Calu3 (cell line): ENCODE results near the gene HNRNPC. TPM values are rescaled to one million over a fixed set of nuclear protein-coding genes. Genes with fewer than 3 reads are reported as not detected.

Experiments used
- BruUV-seq: library from RNA; stranded (reverse); fragments of 400-500 nt; replicated peaks from 2 replicates; lab custom pipeline; 2021; lab: Mats Ljungman, UMichigan
- CTCF ChIA-PET: fragments of 300-600 bp; sonication (Branson Sonifier 250); formaldehyde crosslinking; loops from one replicate; lab custom pipeline; 2022; ENCODE audit warnings: antibody characterized with exemption; lab: Charles Lee
- DNase-seq: peaks from one replicate; pipeline ENCODE4 v3.0.0; 2022
- H3K27ac Mint-ChIP-seq: one replicate; pipeline ENCODE4 v1.8.0; 2022; ENCODE audit warnings: mixed read lengths; ENCODE audit not compliant: unreplicated experiment
- H3K27me3 Mint-ChIP-seq: one replicate; pipeline ENCODE4 v1.8.0; 2022; ENCODE audit warnings: mixed read lengths; ENCODE audit not compliant: unreplicated experiment
- H3K36me3 Mint-ChIP-seq: one replicate; pipeline ENCODE4 v1.8.0; 2022; ENCODE audit warnings: mild to moderate bottlenecking, moderate library complexity, mixed read lengths; ENCODE audit not compliant: insufficient read depth, unreplicated experiment
- H3K4me1 Mint-ChIP-seq: one replicate; pipeline ENCODE4 v1.8.0; 2022; ENCODE audit warnings: mild to moderate bottlenecking, low read depth, mixed read lengths; ENCODE audit not compliant: unreplicated experiment
- H3K4me3 Mint-ChIP-seq: one replicate; pipeline ENCODE4 v1.8.0; 2022; ENCODE audit warnings: mild to moderate bottlenecking, low read depth, moderate library complexity, mixed read lengths; ENCODE audit not compliant: unreplicated experiment
- H3K9me3 Mint-ChIP-seq: one replicate; pipeline ENCODE4 v1.8.0; 2022; ENCODE audit warnings: low read depth, mixed read lengths; ENCODE audit not compliant: unreplicated experiment
- intact Hi-C: fragments of 100-400 bp; cut with micrococcal nuclease; formaldehyde crosslinking; loops from one replicate; pipeline ENCODE4 v1.10.0; 2022; ENCODE audit not compliant: unreplicated experiment
- total RNA-seq: library from RNA; stranded (reverse); gene quantifications from 2 replicates; pipeline ENCODE4 v1.2.3, GENCODE V29; 2022
- TF ChIP-seq, protein P1 (sequence below): fragments of 200-600 bp; IDR thresholded peaks from one replicate; pipeline ENCODE4 v1.8.0; 2022; ENCODE audit warnings: antibody characterized with exemption; ENCODE audit not compliant: unreplicated experiment

The HNRNPC gene
- total RNA-seq, 1 experiment from 2014 or later: 476 TPM

DNA sequence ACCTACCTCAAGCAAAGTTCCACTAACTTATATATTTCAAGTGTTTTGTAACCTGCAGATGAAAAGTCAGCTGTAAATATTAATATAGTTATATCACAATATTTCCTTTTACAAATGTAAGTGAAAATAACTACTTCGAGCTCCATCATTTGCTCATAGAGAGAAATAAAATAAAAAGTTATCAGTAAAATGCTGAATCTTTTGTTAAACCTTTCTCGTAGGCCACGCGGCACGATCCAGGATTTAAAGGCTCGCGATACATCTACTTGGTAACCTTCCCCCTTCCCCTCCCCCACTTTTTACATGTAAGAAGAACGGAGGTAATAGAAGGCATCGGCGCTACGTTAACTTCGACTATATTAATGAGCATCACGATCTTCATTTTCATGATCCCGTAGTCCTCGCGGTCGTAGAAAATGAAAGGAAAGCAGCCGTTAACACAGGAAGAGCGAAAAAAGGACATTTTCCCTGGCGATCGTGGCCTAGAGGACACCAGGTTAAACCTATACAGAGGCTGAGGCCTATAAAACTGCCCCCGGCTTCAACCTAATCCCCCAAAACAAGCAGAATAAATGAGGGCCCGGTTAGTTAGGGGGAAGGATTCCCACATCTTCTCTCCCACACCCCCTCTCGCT, 508 bp downstream of the HNRNPC start:
- H3K36me3 Mint-ChIP-seq: peaks cover 66% of the 10 kb centered on the region
- peak overlapping the region; percentile 93 for H3K4me3 Mint-ChIP-seq
- H3K27me3 Mint-ChIP-seq: no peaks in the 10 kb centered on the region
- TF ChIP-seq, protein P1, sequence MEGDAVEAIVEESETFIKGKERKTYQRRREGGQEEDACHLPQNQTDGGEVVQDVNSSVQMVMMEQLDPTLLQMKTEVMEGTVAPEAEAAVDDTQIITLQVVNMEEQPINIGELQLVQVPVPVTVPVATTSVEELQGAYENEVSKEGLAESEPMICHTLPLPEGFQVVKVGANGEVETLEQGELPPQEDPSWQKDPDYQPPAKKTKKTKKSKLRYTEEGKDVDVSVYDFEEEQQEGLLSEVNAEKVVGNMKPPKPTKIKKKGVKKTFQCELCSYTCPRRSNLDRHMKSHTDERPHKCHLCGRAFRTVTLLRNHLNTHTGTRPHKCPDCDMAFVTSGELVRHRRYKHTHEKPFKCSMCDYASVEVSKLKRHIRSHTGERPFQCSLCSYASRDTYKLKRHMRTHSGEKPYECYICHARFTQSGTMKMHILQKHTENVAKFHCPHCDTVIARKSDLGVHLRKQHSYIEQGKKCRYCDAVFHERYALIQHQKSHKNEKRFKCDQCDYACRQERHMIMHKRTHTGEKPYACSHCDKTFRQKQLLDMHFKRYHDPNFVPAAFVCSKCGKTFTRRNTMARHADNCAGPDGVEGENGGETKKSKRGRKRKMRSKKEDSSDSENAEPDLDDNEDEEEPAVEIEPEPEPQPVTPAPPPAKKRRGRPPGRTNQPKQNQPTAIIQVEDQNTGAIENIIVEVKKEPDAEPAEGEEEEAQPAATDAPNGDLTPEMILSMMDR: no peak
- H3K4me1 Mint-ChIP-seq: no peaks in the 10 kb centered on the region
- CTCF ChIA-PET: no interaction called here
- BruUV-seq: TSS peak; percentile 97
- H3K9me3 Mint-ChIP-seq: no peaks in the 10 kb centered on the region
- H3K27ac Mint-ChIP-seq: peak overlapping the region; percentile 99
- peak; percentile 25 for DNase-seq
- intact Hi-C loops: loop anchor here (5.0 kb wide), 3 partner anchors 36 to 114 kb away; partner anchors contain the start of gene SUPT16H

DNA sequence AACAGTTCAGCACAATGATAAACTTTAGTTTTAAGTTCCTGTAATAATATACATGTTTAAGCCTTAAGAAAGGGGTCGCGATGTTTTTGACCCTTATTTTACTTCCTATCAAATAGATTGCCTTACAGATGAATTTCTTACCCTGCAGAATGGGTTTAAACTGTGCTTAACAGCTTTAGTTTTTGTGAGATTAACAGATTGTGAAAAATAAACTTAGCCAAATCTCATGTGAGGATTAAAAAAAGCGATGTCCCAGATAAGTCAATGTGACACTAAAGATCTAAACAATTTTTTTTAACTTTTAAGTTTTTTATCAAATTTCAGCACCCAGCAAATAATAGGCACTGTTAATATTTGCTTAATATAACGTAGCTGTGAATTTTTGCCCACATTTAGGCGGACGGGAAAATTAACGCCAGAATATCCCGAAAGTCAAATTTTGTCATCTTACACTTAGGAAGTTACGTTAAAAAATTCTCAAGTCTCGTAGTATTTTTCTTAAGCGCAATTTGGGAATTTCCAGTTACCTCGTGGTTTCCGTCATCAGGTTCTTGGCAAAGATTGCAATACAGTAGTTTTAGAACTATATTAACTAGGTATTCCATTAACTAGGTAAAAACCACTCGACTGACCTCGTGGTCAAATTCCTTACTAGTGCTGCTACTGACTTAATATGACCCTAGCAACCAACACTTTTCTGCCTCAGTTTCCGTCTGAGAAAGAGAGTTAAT, 1.2 kb downstream of the HNRNPC start:
- intact Hi-C loops: loop anchor here (5.0 kb wide), 3 partner anchors 36 to 114 kb away; partner anchors contain the start of gene SUPT16H
- H3K36me3 Mint-ChIP-seq: peaks cover 73% of the 10 kb centered on the region
- H3K27ac Mint-ChIP-seq: peak overlapping the region; percentile 99
- no peaks in the 10 kb centered on the region for H3K27me3 Mint-ChIP-seq
- CTCF ChIA-PET: no interaction called here
- DNase-seq: peak; percentile 44
- peak overlapping the region; percentile 93 for H3K4me3 Mint-ChIP-seq
- TF ChIP-seq, protein P1: no peak
- H3K9me3 Mint-ChIP-seq: no peaks in the 10 kb centered on the region
- no TSS peak for BruUV-seq
- H3K4me1 Mint-ChIP-seq: no peaks in the 10 kb centered on the region

- intact Hi-C loops: loop anchor here (5.0 kb wide), 3 partner anchors 35 to 115 kb away; partner anchors contain the start of gene SUPT16H
- Mint-ChIP-seq H3K27me3 (no peaks in the 10 kb centered on the region), H3K4me1 (peaks cover 5% of the 10 kb centered on the region), H3K9me3 (no peaks in the 10 kb centered on the region), H3K27ac (peak overlapping the region; percentile 99), H3K4me3 (peak overlapping the region; percentile 93), H3K36me3 (peaks cover 79% of the 10 kb centered on the region)
- DNase-seq: no peak
- BruUV-seq: no TSS peak
- TF ChIP-seq, protein P1: no peak
- CTCF ChIA-PET: no interaction called here
These were observed 1.8 kb downstream of the HNRNPC start for GRCh38 chr14:21267431-21267845.

DNA sequence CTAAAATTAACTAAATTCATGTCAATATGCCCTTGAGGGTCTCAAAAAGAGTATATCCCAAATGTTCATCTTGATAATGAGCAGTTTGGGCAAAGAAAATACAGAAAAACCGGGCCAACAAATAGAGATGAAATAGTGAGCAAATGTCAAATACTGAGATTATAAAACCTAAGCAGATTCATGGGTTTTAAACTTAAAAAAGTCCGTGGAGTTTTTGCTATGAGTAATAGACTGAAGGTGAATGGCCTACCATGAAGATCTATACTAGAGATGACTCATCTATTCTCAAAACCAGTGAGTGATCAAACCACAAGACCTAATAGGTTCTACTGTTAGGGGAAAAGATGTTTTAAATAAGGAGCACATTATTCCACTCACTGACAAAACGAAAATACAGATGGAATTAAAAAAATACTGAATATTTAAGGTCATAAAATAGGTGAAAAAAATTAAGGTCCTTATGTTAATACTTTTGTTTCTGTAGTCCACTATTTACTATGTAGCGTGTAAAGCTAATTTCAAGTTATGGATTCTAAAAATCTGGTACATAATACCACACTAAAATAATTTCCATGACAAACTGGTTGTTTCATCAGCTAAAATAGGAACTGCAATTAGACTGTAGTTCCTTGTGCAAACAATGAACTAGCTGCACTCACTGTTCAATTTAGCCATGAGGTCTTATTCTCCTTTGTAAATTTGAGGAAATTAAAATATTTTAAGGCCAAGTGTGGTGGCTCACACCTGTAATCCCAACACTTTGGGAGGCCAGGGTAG, 5.0 kb downstream of the HNRNPC start:
- Mint-ChIP-seq H3K4me3 (peak overlapping the region; percentile 93), H3K36me3 (peaks cover 100% of the 10 kb centered on the region), H3K4me1 (peaks cover 23% of the 10 kb centered on the region), H3K27me3 (no peaks in the 10 kb centered on the region), H3K27ac (peak overlapping the region; percentile 70), H3K9me3 (no peaks in the 10 kb centered on the region)
- intact Hi-C loops: no loop called here
- no peak for DNase-seq
- CTCF ChIA-PET: no interaction called here
- no TSS peak for BruUV-seq
- TF ChIP-seq, protein P1: no peak
